ENCODE results near the gene ZKSCAN5.
A peak's percentile ranks its signal among the peaks of the same experiment; 100 is the strongest.
"Not testable (repeated sequence)": the region's sequence is repeated elsewhere in the genome, so short reads cannot be mapped to it uniquely, and the experiment has no call there.

Gene ZKSCAN5

DNA sequence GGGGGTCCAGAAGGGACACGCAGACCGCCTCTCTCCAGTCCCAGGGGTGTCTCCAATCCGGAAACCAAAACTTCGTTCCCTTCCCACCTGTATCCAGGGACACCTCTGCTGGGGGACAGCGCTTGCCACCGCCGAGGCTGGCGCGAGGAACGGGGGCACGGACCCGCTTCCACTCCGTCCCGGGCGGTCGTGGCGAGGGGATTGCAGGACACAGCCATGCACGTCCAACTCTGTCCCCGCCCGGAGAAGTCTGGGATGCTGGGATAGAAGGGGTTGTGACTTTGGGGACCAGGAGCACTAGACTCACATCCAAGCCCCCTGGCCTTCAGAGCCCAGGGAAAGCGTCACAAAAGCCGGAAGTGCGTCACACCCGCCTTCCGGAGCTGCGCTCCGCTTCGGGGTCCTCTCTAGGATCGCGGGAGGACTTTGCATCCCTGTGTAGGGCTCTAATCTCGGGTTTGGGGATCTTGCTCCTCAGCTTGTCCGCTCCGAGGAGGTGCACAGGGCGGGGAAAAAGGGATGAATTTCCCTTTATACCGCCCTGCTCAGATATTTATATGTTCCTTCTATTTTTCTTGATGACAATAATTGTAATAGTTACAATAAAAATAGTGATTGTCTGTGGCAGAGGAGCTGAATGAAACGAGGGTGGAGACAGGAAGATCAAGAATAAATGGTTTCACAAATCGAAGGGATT is 47.5 kb downstream of the ZKSCAN5 start, which contains the start of gene FAM200A:
FAM200A (minus strand) TSS at position 348 of the 697 bp plus-strand sequence. CDS start 3,707 bp downstream, outside the sequence.
- DNase-seq (ENCODE audit: low spot score), result peak; percentile 87

DNA sequence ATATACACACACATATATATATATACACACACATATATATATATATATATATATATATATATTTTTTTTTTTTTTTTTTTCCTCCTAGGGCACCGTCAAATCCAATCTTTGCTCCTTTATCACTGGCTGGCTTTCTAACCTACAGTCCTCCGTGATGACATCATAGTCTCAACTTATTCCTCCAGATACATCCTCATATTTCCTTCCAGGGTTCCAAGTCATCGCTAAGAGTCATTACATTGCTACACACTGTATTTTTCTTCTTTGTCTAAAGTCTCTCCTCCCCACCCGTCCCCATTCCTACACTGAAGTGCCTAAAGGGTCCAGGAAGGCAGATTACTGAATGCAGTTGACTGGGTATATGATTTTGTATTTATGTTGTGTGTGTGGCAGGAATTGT is 48.6 kb downstream of the ZKSCAN5 start:
- DNase-seq (ENCODE audit: low spot score), result no peak

DNA sequence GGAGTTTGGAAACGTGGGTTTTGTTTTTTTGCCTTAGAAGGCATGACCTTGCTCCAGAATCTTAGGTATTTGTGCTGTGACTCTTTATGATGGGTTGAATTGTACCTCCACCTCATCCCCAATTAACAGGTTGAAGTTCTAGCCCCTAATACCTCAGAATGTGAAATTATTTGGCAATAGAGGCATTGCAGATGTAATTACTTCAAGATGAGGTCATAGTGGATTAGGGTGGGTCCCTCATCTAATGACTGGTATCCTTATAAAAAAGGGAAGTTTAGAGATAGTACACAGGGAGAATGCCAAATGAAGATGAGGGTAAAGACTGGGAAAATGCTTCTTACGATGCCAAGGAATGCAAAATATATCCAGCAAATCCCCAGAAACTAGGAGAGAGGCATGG is 50.5 kb downstream of the ZKSCAN5 start:
- no peak for DNase-seq (ENCODE audit: low spot score)

DNA sequence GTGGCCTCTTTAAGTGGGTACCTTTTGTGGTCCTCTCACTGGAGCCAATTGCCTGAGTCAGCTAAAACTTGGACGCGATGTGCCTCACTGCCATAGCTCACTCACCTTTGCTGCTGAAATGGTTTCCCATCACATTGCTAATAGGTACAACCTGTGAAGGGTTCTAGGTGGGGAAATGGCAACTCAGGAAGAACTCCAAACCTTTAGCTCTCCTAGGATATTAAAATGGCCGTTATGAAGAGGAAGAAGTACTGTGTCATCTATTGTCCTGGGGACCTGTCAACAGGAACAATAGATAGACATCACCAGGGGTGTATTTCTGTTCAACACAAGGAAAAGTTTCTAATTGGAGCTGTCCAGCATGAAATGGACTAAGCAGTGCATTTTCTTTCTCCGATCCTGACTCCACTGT is 52.7 kb downstream of the ZKSCAN5 start:
- DNase-seq (ENCODE audit: low spot score), result peak; percentile 52

DNA sequence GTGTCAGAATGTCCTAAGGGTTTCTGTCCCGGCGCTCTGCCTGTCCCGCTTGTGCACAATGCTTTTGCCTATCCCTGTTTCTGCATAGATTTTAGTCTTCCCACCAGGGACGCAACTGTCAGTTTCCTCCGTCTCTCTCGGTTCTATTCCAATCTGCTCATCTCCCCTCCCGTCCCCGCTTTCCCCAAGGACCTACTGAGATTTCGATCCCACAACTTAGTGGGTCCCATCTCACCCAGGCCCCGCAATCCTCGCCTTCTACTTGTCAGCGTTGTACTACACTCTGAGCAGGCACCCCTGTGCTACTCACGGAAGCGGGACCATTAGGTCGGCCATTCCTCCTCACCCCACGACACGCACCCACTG is 53.5 kb downstream of the ZKSCAN5 start:
- no peak for DNase-seq (ENCODE audit: low spot score)

DNA sequence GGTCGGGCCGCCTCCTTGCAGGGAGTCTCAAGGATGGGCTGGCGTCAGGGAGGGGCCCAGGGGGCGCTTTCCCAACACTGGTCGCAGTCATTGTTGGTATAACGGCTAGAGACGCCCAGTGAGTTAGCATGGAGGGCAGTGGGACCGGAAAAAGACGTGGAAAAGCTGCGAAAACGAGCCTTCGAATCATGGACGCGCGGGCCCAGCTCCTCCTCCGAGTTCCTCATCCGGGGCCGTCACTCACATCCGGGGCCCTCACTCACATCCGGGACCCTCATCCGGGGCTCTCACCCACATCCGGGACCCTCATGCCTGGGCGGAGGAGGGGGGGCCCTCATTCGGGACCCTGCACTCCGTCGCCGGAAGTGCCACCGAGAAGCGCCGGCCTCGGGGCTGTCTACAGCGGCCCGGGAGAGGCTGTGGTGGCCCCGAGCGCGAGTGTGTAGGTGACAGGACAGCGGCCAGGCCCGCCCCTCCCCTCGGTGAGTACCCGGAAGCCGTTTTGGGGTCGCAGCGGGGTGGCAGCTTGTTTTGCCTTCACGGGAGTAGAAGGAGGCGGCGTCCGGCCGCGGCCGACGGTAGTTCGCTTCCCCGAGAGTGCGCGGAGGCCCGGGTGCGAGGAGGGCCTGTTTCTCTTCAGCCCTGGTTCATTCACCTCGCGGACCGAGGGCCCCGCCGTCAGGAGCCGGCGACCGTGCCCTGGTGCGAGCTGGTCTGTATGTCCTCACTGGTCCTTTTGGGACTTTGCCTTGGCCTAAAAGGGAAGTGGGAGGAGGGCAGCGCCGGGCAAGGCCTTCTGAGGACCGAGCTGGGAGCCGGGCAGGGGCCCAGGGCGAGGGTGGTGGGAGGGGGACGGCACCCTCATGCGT is 54.1 kb downstream of the ZKSCAN5 start, which contains the start of gene ZNF655:
ZNF655 (plus strand) TSS at position 337 of the 869 bp plus-strand sequence. CDS start 1,918 bp downstream, outside the sequence.
- no peak for DNase-seq (ENCODE audit: low spot score)

DNA sequence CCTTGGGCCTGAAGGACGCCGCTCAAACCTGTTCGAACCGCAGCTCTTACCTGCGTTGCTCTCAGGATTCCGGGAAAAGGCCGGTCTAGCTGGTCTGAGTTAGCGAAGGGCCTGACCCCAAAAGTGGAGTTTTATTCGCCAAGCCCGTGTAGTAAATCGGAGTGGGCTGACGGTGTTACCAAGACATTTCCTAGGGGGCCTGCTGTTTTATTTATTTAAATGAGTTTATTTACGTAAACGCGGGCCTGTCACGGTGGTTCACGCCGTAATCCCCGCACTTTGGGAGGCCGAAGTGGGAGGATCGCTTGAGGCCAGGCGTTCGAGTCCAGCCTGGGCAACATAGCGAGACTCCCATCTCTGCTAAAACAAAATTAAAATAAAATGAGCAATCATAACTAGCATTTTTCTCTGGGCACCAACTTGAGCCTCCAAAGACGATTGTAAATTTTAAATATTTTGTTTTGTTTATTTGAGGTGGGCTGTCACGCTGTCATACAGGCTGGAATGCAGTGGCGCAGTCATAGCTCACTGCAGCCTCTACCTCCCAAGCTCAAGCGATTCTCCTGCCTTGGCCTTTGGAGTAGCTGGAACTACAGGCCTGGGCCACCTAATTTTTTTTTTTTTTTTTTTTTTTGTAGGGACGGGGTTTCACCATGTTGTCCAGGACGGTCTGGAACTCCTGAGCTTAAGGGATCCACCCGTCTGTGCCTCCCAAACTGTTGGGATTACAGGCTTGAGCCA is 54.9 kb downstream of the ZKSCAN5 start:
- no peak for DNase-seq (ENCODE audit: low spot score)

DNA sequence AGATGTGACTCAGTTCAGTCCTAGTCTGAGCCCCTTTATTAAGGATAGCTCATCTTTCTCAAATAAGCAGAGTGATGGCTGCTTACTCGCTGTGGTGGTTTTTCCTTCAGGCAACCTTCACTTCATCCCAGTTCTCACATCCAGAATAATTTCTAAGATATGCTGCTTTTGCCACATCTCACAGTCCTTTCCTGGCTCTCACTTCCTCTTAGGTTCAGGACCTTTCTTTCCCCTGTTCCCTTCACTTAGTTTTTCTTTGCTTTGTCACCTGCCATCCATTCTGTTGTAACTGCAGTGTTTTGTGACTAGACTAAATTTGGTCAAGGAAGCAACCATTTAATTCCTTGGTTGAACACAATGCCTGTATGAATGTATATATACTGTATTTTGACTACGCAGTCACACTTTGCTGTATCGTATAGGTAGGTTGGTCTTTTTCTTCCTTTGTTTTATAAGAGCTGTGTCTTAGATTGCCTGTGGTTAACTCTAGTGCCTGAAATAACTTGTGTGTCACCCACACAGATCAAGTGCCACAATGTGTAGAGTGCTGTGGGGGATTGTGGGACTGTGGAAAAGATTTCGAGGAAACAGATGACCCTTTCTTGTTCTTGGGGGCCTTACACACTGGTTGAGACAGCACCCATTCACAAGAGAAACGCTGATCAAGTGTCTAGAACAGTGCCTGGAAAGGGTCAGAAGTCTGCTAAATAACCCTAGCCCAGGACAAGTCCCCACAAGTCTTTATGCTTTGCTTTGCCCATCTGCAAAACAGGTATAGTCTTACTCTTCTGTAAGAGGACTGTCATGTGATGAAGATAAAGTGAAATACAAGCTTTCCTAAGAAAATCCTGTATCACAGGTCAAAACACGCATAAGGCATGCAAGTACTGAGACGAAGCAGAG is 56.6 kb downstream of the ZKSCAN5 start:
- DNase-seq (ENCODE audit: low spot score), result no peak

DNA sequence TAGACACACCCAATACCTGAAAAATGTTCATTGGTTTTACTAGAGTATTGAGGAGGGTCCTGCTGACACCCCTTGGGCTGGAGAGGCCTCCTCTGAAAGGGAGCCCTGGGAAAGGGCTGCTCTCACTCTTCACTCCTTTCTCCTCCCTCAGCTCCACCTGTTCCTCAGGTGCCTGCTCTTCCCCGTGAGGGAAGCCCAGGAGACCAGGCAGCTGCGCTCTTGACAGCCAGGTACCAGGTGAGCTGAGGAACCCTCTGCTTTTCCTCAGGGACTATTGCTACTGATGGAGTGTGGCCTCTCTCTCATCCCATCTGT is 57.2 kb downstream of the ZKSCAN5 start:
- no peak for DNase-seq (ENCODE audit: low spot score)

DNA sequence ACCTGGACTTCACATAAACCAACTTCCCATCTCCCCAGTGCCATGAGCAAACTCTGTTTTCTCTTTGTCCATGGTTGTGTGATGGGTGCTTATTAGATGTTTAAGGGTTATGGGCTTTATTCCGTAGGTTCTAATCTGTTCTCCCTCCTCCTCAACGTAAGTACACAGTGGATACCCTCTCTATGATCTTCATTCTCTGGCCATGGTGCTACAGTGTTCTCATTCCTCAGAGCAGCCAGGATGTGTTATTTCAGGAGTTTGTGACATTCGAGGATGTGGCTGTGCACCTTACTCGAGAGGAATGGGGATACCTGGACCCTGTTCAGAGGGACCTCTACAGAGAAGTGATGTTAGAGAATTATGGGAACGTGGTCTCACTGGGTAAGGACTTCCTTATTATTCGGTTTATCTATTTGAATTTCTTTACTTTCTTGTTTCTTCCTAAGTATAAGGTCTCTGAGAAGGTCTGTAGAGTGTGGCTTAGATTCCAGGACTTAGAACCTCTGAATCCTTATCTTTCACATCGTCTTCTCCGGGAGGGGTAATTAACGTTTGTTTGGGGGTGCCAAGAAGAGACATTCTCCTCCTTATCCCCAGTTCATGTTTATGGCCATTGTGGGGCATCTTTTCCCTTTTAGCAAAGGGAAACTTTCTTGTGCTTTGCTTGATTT is 57.8 kb downstream of the ZKSCAN5 start:
- DNase-seq (ENCODE audit: low spot score), result no peak

DNA sequence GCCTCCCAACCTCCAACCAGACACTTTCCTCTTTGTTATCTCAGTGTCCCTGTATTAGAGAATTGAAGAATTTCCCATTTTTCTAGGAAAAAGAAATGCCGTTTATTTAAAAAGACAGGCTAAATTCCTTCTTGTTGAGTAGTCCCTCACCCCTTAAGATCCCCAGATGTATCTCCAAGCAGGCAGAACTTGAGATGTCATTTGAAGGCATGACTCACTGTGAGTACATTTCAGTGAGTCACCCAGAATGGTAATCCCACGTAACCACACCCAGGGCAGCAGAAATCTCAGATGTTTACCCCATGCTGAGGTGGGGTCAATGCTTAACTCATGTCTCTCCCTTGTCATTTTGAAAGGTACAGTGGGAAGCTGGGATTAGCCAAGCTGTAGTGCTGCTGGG is 58.4 kb downstream of the ZKSCAN5 start:
- DNase-seq (ENCODE audit: low spot score), result peak; percentile 92

DNA sequence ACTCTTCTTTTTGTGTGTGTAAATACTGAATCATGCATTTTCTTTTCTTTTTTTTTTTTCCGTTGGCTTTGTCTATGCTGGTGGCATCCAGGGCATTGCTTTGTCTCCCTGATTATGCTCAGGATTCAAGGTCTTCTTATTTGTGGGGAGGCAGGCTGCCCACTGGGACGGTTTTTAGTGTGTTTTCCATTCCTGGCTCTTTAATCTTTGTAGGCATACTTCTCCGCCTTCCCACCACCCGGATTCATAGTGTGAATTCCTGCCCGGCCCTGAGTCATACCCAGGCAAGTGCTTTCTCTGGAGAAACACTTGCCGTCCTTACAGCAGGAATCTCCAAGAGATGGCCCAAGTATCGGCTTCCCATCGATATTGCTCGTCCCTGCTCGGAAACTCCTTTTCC is 59.2 kb downstream of the ZKSCAN5 start:
- no peak for DNase-seq (ENCODE audit: low spot score)

DNA sequence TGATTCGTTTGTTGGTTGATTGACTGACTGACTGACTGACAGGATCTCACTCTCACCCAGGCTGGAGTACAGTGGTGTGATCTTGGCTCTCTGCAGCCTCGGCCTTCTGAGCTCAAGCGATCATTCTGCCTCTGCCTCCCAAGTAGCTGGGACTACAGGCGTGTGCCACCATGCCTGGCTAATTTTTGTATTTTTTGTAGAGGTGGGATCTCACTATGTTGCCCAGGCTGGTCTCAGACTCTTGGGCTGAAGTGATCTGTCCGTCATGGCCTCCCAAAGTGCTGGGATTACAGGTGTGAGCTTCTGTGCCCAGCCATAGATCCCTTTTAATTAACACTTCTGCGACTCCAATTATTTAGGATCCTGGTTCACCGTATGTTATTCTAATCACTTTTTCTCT is 64.3 kb downstream of the ZKSCAN5 start:
- not testable (repeated sequence) for DNase-seq (ENCODE audit: low spot score)

DNA sequence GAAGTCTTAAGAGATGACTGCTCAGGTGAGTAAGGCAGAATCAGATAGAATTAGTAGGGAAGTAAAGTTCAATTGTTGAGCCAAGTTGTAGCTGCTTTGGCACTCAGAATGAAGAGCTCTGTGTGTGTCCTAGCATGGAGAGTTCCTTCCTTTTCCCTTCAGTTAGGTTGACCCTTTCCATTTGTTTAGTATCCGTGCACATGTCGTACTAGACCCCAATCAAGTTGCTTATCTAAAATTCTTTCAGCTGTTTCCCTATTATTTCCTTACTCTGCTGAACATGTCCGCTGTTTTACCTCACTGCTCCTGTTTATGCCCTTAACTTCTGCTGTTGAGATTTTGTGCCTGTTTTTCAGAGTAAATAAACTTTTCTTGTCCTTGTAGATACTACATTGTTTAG is 67.3 kb downstream of the ZKSCAN5 start:
- DNase-seq (ENCODE audit: low spot score), result no peak

DNA sequence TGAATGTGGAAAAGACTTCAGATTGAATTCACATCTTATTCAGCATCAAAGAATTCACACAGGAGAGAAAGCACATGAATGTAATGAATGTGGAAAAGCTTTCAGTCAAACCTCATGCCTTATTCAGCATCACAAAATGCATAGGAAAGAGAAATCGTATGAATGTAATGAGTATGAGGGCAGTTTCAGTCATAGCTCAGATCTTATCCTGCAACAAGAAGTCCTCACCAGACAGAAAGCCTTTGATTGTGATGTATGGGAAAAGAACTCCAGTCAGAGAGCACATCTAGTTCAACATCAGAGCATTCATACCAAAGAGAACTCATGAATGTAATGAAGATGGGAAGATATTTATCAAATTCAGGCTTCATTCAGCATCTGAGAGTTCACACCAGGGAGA is 68.8 kb downstream of the ZKSCAN5 start:
- DNase-seq (ENCODE audit: low spot score), result no peak

DNA sequence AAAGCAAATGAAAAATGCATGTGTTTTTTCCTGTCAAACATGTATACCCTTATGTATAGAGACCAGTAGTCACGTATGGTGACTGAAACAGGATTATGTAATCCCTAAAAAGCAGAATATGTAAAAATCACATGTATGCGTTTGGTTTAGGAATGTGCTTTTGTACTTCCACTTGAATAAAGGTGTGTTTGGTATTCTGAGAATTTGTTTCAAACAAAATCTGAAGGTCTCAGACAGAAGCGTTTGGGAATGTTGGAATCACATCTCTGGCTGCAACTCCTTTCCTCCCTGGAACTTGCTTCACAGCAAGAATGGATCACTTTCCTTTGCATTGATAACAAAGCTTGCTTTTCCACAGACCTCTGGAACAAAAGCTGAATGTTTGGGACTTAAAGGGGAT is 71.8 kb downstream of the ZKSCAN5 start:
- no peak for DNase-seq (ENCODE audit: low spot score)

DNA sequence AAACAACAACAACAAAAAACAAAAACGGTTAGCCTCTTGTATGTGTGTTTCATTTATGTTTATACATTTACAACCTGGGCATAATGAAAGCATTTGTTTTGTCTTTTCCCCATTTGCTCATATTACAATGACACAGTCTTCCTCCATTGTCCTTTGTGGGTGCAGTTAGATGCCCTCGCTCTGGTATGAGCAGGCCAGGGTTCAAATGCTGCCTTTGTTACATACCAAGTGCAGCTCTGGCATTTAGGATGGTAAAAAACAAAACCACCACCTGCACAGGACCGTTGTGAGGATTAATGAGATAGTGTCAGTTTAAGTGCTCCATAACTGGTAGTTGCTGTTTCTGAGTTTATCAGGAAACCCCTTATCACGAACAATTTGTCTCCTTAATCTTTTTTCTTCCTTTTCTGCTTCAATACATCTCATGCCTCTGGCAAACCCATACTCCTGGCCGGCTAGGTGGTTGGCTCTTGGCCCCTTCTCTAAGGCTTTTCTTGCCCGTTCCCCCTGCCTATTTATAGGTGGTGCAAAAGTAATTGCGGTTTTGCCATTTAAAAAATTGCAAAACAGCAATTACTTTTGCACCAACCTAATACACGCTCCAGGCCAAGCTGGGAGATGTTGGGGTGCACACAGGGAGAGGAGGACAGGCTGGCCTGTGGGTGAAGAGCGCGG is 75.0 kb downstream of the ZKSCAN5 start:
- DNase-seq (ENCODE audit: low spot score), result no peak

DNA sequence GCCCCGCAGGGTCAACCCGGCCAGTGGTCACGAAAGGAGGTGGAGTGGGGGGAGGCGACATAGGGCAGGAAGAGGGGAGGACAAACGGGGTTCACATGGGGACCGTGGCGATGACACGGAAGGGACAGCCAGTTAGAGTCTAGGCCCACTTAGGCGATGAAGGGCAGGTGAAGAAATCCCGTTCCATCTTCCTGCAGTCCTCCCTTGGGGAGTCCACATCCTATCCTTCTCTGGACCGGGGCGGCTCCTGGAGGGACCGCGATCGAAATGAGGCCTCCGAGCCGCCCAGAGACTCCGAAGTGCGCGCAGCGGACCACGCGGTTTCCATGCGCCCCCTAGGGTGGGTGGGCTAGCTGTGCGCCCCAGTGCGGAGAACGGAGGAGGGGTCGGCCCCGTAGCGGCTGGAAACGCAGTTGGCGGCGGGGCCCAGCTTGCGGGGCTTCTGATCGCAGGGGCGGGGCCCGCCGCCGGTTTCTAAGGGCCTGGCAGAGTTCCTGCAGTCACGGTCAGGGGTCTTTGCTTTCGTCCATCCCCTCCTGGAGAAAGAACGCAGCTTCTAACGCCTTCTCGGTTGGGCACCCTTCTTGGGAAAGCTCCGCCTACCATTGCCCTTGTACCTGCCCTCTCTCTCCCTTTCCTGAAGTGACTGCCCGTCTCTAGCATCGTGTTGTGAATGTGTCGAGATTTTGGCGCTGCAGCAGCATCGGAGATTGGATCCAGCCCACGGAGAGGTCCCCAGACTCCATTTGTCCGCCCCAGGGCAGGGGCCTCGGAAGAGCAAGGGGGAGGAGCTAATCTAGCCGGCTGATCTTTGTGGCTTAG is 75.7 kb downstream of the ZKSCAN5 start:
- DNase-seq (ENCODE audit: low spot score), result peak; percentile 29

DNA sequence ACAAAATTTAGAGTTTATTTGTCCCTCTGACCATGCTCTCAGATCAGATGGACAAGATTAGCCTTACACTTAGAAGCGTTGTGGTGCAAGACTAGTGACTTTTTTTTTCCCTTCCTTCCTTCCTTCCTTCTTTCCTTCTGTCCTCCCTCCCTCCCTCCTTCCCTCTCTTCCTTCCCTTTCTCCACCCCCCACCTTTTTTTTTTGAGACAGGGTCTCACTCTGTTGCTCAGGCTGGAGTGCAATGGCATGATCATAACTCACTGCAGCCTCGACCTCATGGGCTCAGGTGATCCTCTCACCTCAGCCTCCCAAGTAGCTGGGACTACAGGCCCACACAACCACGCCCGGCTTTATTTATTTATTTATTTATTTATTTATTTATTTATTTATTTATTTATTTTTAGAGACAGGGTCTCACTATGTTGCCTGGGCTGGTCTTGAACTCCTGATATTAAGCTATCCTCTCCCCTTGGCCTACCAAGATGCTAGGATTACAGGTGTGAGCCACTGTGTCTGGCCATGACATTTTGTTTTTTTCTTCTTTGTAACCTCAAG is 76.4 kb downstream of the ZKSCAN5 start:
- DNase-seq (ENCODE audit: low spot score), result not testable (repeated sequence)

All from kidney capillary endothelial cell (primary cell).